ENCODE measurements around the gene OPA3. TPM values are rescaled to one million over a fixed set of nuclear protein-coding genes. Genes with fewer than 3 reads are reported as not detected.
A peak's percentile ranks its signal among the peaks of the same experiment; 100 is the strongest.

Gene OPA3
- total RNA-seq, 3 donors from 2014 or later = 6.6 to 11.4 (median 7.2) TPM

DNA sequence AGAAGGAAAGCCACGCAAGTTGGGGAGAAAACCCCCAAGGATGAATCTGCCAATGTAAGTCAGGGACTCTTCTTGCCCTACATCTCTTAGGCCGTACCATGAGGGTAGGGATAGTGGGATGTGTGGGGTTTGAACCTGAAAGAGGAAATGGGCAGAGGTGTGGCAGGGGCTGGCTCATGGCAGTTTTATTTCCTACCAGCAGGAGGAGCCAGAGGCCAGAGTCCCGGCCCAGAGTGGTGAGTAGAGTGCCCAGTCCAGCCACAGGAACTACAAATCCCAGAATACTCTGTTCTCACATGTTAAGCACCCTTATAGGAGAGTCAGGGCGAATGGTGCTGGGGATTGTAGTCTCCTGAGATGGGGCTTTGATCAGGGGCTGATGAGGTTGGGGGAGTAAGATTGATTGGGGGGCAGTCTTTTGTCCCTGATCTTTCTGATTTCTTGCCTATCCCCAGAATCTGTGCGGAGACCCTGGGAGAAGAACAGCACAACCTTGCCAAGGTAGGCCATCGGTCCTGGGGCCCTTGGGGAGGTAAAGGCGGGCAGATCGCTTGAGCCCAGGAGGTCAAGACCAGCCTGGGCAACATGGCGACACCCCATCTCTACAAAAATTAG lies 60.9 kb downstream of the OPA3 start:
- DNase-seq (ENCODE audit: low spot score in 2 of 2) = peak; percentile 80 to 84
- no peaks in the 10 kb centered on the region for H3K9me3 ChIP-seq
- no peak for TF ChIP-seq POLR2AphosphoS5 (IDR thresholded peaks at IDR 0.05)
- no peak for TF ChIP-seq POLR2A (IDR thresholded peaks at IDR 0.05)
- TF ChIP-seq, protein P1, sequence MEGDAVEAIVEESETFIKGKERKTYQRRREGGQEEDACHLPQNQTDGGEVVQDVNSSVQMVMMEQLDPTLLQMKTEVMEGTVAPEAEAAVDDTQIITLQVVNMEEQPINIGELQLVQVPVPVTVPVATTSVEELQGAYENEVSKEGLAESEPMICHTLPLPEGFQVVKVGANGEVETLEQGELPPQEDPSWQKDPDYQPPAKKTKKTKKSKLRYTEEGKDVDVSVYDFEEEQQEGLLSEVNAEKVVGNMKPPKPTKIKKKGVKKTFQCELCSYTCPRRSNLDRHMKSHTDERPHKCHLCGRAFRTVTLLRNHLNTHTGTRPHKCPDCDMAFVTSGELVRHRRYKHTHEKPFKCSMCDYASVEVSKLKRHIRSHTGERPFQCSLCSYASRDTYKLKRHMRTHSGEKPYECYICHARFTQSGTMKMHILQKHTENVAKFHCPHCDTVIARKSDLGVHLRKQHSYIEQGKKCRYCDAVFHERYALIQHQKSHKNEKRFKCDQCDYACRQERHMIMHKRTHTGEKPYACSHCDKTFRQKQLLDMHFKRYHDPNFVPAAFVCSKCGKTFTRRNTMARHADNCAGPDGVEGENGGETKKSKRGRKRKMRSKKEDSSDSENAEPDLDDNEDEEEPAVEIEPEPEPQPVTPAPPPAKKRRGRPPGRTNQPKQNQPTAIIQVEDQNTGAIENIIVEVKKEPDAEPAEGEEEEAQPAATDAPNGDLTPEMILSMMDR (IDR thresholded peaks at IDR 0.05) = peak; percentile 88 to 96 (median 91)
- intact Hi-C loops (cut with DNase I; ENCODE audit: low total_unique reads) = loop anchor here (10.0 kb wide), 1 partner anchor 111 kb away; the partner anchor contains the start of gene EML2
- H3K27ac ChIP-seq = peak overlapping the region; percentile 8 to 36
- H3K36me3 ChIP-seq = no peaks in the 10 kb centered on the region
- H3K27me3 ChIP-seq = no peaks in the 10 kb centered on the region
- H3K4me1 ChIP-seq = no peaks in the 10 kb centered on the region
- H3K4me3 ChIP-seq = no peak overlapping the region

DNA sequence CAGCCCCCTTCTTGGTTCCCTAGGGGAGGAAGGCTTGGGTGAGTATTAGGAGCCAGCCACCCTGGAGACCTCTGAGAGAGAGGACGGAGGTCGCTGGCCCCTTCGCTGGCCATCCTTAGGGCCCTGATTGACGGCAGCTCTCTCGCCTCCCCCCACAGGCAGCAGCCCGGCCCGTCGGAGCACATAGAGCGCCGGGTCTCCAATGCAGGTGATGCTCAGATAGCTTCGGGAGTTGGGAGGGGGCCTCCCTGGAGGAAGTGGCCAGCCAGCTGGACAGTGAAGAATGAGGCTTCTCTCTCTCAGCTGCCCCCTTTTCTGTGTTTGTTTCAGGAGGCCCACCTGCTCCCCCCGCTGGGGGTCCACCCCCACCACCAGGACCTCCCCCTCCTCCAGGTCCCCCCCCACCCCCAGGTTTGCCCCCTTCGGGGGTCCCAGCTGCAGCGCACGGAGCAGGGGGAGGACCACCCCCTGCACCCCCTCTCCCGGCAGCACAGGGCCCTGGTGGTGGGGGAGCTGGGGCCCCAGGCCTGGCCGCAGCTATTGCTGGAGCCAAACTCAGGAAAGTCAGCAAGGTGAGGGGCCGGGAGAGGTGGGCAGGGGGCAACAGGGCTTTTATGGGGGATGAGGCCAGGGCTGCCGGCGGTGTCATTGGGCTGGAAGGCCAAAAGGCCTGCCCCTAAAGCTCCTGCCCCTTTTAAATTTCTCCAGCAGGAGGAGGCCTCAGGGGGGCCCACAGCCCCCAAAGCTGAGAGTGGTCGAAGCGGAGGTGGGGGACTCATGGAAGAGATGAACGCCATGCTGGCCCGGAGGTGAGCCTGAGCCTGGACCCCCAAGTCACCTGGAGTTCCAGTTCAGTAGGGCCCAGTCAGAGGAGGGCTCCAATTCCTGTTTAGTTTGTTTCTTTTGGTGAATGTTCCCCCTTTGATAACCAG lies 62.3 kb downstream of the OPA3 start:
- DNase-seq (ENCODE audit: low spot score in 2 of 2) = no peak
- TF ChIP-seq, protein P1 (IDR thresholded peaks at IDR 0.05) = no peak
- TF ChIP-seq POLR2AphosphoS5 (IDR thresholded peaks at IDR 0.05) (no peak), POLR2A (IDR thresholded peaks at IDR 0.05) (no peak)
- H3K4me1 ChIP-seq = no peaks in the 10 kb centered on the region
- H3K27me3 ChIP-seq = no peaks in the 10 kb centered on the region
- H3K36me3 ChIP-seq = no peaks in the 10 kb centered on the region
- no peak overlapping the region for H3K27ac ChIP-seq
- no peaks in the 10 kb centered on the region for H3K9me3 ChIP-seq
- intact Hi-C loops (cut with DNase I; ENCODE audit: low total_unique reads) = loop anchor here (10.0 kb wide), 1 partner anchor 113 kb away; the partner anchor contains the start of gene EML2
- no peak overlapping the region for H3K4me3 ChIP-seq

DNA sequence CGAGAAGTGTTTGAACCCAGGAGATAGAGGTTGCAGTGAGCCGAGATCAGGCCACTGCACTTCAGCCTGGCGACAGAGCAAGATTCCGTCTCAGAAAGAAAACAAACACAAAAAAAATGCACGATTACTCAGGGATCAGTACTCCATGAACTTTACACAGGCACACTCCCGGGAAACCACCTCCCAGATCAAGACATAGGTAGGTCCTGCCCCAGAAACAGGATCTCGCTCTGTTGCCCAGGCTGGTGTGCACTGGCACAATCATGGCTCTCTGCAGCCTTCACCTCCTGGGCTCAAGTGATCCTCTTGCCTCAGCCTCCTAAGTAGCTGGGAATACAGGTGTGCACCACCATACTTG lies 66.2 kb downstream of the OPA3 start:
- H3K27ac ChIP-seq = no peak overlapping the region
- intact Hi-C loops (cut with DNase I; ENCODE audit: low total_unique reads) = no loop called here

DNA sequence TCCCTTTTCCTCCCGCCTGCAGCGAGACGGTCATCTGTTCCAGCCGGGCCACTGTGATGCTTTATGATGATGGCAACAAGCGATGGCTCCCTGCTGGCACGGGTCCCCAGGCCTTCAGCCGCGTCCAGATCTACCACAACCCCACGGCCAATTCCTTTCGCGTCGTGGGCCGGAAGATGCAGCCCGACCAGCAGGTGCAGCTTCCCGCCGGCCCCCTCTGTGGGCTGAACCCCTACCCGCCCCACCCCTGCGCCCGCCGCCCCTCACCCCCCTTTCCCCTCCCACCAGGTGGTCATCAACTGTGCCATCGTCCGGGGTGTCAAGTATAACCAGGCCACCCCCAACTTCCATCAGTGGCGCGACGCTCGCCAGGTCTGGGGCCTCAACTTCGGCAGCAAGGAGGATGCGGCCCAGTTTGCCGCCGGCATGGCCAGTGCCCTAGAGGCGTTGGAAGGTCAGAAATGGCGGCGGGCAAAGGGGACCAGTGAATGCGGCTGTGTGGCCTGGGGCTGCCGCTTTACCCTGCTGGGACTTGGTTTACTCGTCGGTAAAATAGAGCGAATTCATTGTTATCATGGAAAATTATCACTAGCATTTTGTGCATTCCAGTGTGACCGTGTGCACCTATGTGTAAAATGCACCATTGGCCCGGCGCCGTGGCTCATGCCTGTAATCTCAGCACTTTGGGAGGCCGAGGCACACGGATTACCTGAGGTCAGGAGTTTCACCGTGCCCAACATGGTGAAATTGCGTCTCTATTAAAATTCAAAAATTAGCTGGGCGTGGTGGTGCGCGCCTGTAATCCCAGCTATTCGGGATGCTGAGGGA lies 66.7 kb downstream of the OPA3 start:
- Histone ChIP-seq H3K4me1 (peaks cover 0 to 11% of the 10 kb centered on the region in 2 donors), H3K36me3 (no peaks in the 10 kb centered on the region), H3K4me3 (no peak overlapping the region), H3K9me3 (no peaks in the 10 kb centered on the region), H3K27me3 (no peaks in the 10 kb centered on the region), H3K27ac (no peak overlapping the region)
- DNase-seq (ENCODE audit: low spot score in 2 of 2) = no peak
- no peak for TF ChIP-seq POLR2A (IDR thresholded peaks at IDR 0.05)
- TF ChIP-seq, protein P1 (IDR thresholded peaks at IDR 0.05) = no peak
- TF ChIP-seq POLR2AphosphoS5 (IDR thresholded peaks at IDR 0.05) = no peak
- intact Hi-C loops (cut with DNase I; ENCODE audit: low total_unique reads) = no loop called here

More for the DNA sequence above, 66.2 kb downstream of the OPA3 start:
- H3K9me3 ChIP-seq = no peaks in the 10 kb centered on the region
- H3K4me3 ChIP-seq = no peak overlapping the region
- DNase-seq (ENCODE audit: low spot score in 2 of 2) = no peak
- TF ChIP-seq POLR2AphosphoS5 (IDR thresholded peaks at IDR 0.05) = no peak
- TF ChIP-seq, protein P1 (IDR thresholded peaks at IDR 0.05) = no peak
- TF ChIP-seq POLR2A (IDR thresholded peaks at IDR 0.05) = no peak
- peaks cover 0 to 11% of the 10 kb centered on the region in 2 donors for H3K4me1 ChIP-seq
- no peaks in the 10 kb centered on the region for H3K36me3 ChIP-seq
- H3K27me3 ChIP-seq = no peaks in the 10 kb centered on the region
